IgD-negative memory B cell (primary cell): Measurements from ENCODE around the gene SYNDIG1. TPM values are rescaled to one million over a fixed set of nuclear protein-coding genes. Genes with fewer than 3 reads are reported as not detected.

Experiments used
- H3K27ac Mint-ChIP-seq, 3 donors: one replicate each; pipeline ENCODE4 v1.8.0; 2020 to 2022; ENCODE audit warnings: mild to moderate bottlenecking in 3 of 3, mixed read lengths in 3 of 3, moderate library complexity in 1 of 3
- H3K27me3 Mint-ChIP-seq: one replicate; pipeline ENCODE4 v1.8.0; 2021; ENCODE audit warnings: mixed read lengths
- H3K36me3 Mint-ChIP-seq: one replicate; pipeline ENCODE4 v1.8.0; 2020; ENCODE audit warnings: mild to moderate bottlenecking, mixed read lengths
- H3K4me1 Mint-ChIP-seq, 3 donors: one replicate each; pipeline ENCODE4 v1.8.0; 2020 to 2022; ENCODE audit warnings: mixed read lengths in 3 of 3, mild to moderate bottlenecking in 1 of 3
- H3K4me3 Mint-ChIP-seq, 4 donors: one replicate each; pipeline ENCODE4 v1.8.0; 2020 to 2022; ENCODE audit warnings: mild to moderate bottlenecking in 4 of 4, mixed read lengths in 4 of 4, moderate library complexity in 3 of 4
- H3K9me3 Mint-ChIP-seq, 3 donors: one replicate each; pipeline ENCODE4 v1.8.0; 2020 to 2021; ENCODE audit warnings: mixed read lengths in 3 of 3, mild to moderate bottlenecking in 1 of 3
- polyA plus RNA-seq: library from polyadenylated mRNA; unstranded; fragments of 300-500 nt; fragmentation: Illumina TruSeq; gene quantifications from one replicate; pipeline ENCODE4 v1.2.3, GENCODE V29; 2021

The SYNDIG1 gene
- polyA plus RNA-seq, 1 donor from 2014 or later: not detected

- Mint-ChIP-seq H3K4me3 (no peak overlapping the region), H3K27ac (peak overlapping the region in 1 of 3 donors; percentile 59), H3K9me3 (no peaks in the 10 kb centered on the region), H3K36me3 (no peaks in the 10 kb centered on the region), H3K27me3 (no peaks in the 10 kb centered on the region), H3K4me1 (no peaks in the 10 kb centered on the region)
Measured at GRCh38 chr20:24578567-24579415, 109.4 kb downstream of the SYNDIG1 start.

GRCh38 chr20:24579475-24579874 lies 110.0 kb downstream of the SYNDIG1 start:
- H3K36me3 Mint-ChIP-seq: no peaks in the 10 kb centered on the region
- H3K27me3 Mint-ChIP-seq: no peaks in the 10 kb centered on the region
- no peak overlapping the region for H3K27ac Mint-ChIP-seq
- no peaks in the 10 kb centered on the region for H3K4me1 Mint-ChIP-seq
- no peak overlapping the region for H3K4me3 Mint-ChIP-seq
- H3K9me3 Mint-ChIP-seq: no peaks in the 10 kb centered on the region

DNA sequence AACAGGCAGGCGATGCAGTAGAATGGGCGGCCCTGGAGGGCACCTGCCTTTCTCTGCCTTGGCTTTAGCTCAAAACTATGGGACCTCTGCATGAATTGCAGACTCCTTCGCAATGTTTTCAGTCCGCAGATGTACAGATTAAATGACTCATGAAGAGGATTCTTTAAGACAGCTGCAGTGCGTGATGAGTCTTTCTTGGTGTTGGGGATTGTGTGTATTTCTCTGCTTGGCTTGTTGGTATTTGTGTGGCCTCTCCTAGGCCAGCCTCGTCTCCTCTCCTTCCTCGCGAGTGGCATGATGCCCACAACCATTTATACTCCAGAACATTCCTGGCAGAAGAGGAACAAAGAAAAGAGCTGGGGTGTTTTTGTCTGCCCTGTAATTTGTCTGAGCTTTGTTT lies 110.6 kb downstream of the SYNDIG1 start:
- no peaks in the 10 kb centered on the region for H3K4me1 Mint-ChIP-seq
- no peaks in the 10 kb centered on the region for H3K9me3 Mint-ChIP-seq
- peaks cover 2% of the 10 kb centered on the region for H3K27me3 Mint-ChIP-seq

DNA sequence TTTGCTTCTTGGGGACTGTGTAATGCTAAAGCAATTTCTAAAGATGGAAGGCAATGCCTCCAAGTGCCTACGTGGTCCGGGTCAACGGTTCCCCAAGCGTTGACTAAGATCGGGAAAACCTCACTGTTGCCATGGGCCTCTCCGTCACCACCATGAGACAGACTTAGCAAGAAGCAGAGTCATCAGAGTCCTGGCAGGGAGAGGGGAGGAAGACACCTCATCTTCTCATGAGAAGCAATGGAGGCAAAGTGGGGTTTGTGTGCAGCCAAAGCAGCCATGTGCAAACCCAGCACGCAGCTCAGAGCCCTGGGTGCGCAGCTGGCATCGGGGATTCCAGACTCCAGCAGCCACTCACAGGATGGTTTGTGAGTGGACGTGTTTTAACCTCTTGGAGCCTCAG lies 111.4 kb downstream of the SYNDIG1 start:
- Mint-ChIP-seq H3K27ac (no peak overlapping the region), H3K36me3 (peaks cover 1% of the 10 kb centered on the region), H3K27me3 (peaks cover 6% of the 10 kb centered on the region), H3K4me3 (no peak overlapping the region), H3K4me1 (no peaks in the 10 kb centered on the region), H3K9me3 (no peaks in the 10 kb centered on the region)

More for the DNA sequence above, 110.6 kb downstream of the SYNDIG1 start:
- Mint-ChIP-seq H3K4me3 (no peak overlapping the region), H3K27ac (no peak overlapping the region), H3K36me3 (peaks cover 1% of the 10 kb centered on the region)

- Mint-ChIP-seq H3K9me3 (no peaks in the 10 kb centered on the region), H3K36me3 (peaks cover 1% of the 10 kb centered on the region), H3K27me3 (peaks cover 8% of the 10 kb centered on the region), H3K4me1 (no peaks in the 10 kb centered on the region), H3K4me3 (no peak overlapping the region), H3K27ac (peak overlapping the region in 1 of 3 donors; percentile 61)
Measured at GRCh38 chr20:24581443-24582170, 112.2 kb downstream of the SYNDIG1 start.

DNA sequence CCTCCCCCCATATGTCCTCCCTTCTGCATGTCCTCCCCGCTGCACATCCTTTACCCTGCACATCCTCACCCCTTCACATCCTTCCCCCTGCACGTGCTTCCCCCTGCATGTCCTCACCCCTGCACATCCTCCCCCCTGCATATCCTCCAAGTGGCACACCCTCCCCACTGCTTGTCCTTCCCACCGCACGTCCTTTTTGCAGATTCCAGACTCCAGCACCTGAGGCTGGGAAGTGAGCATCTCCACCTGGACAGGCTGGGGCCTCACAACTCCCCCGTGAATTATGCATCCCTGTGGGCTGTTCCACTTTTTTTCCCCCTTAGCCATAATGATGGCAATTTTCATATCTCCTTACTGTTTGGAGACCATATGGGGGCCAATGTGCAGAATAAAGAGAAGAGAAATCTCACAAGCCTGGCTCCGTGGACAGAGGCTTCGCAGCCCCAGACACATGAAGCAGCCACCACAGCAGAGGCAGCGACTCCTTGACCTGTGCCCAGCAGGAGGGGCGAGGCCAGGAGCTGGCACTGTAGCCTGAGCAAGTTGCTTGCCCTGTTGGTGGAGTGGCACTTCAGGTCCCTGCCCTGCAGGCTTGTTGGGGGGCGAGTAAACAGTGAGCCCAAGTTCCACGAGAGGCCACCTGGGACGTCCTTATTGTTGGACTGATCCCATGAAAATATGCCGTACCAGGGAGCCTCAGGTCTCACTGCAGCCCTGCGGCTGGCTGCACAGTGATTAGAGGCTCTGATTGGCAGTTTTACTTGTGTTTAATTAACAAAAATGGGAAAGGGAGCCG lies 113.1 kb downstream of the SYNDIG1 start:
- Mint-ChIP-seq H3K9me3 (no peaks in the 10 kb centered on the region), H3K27me3 (peaks cover 8% of the 10 kb centered on the region), H3K4me3 (peak overlapping the region in 1 of 4 donors; percentile 17), H3K27ac (no peak overlapping the region), H3K4me1 (no peaks in the 10 kb centered on the region), H3K36me3 (peaks cover 1% of the 10 kb centered on the region)

GRCh38 chr20:24583169-24583792 lies 113.9 kb downstream of the SYNDIG1 start:
- H3K4me3 Mint-ChIP-seq: no peak overlapping the region
- H3K4me1 Mint-ChIP-seq: peaks cover 0 to 1% (median 0%) of the 10 kb centered on the region in 3 donors
- no peak overlapping the region for H3K27ac Mint-ChIP-seq
- peaks cover 8% of the 10 kb centered on the region for H3K27me3 Mint-ChIP-seq
- H3K36me3 Mint-ChIP-seq: peaks cover 1% of the 10 kb centered on the region
- no peaks in the 10 kb centered on the region for H3K9me3 Mint-ChIP-seq

DNA sequence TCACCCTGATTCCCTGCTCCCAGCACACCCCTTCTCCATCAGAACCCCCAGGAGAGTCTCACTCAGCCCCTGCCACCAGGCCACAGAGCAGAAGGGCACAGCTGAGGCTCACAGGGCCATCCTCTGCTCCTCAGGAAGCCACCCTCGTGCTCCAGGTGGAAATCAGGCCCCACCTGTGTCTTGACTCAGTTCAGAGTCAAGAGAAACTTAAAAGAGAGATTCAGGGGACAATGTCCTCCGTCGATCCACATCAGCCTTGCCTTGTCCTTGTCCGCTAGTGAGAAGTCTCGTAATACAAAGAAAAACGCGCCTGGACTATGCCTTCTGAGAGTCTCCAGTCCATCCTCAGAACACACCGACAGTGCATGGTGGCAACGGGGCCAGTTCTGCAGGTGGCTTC lies 114.6 kb downstream of the SYNDIG1 start:
- Mint-ChIP-seq H3K4me3 (no peak overlapping the region), H3K9me3 (no peaks in the 10 kb centered on the region), H3K36me3 (peaks cover 1% of the 10 kb centered on the region), H3K4me1 (peaks cover 0 to 1% (median 0%) of the 10 kb centered on the region in 3 donors), H3K27me3 (peaks cover 8% of the 10 kb centered on the region), H3K27ac (no peak overlapping the region)

DNA sequence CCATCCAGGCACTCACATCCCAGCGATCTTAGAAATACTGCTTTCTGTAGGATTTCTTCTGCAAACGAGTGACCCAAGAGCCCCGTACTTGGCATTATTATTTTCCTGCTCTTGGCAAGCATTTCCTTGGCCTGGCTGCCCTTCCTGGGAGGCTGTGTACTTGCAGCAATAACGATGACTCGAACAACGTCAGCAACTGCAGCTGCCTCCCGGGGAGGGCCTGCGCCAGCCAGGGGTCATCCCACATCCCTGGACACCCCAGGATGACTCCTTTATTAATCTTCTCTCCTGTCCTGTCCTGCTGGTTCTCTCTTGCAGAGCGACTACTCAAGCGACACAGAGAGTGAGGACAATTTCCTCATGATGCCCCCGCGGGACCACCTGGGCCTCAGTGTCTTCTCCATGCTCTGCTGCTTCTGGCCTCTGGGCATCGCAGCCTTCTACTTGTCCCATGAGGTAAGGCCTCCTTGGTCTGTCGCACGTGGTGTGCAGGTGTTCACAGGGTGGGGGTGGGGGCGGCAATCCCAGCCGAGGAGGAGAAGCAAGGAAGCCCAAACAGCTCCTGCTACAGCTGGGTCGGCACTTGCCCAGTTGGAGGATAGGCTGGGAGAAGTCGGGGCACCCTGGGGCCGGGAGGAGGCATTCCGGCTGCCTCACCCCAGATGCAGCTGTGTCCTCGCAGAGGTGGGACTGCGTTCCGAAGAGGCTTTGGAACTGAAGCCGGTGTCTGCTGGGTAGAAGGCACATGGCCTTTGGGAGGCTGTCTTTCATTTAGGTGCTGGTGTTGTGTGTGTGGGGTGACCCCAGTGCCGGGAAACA lies 115.3 kb downstream of the SYNDIG1 start:
- Mint-ChIP-seq H3K36me3 (peaks cover 1% of the 10 kb centered on the region), H3K9me3 (no peaks in the 10 kb centered on the region), H3K27me3 (peaks cover 8% of the 10 kb centered on the region), H3K4me3 (no peak overlapping the region), H3K27ac (no peak overlapping the region), H3K4me1 (peaks cover 0 to 1% (median 0%) of the 10 kb centered on the region in 3 donors)

DNA sequence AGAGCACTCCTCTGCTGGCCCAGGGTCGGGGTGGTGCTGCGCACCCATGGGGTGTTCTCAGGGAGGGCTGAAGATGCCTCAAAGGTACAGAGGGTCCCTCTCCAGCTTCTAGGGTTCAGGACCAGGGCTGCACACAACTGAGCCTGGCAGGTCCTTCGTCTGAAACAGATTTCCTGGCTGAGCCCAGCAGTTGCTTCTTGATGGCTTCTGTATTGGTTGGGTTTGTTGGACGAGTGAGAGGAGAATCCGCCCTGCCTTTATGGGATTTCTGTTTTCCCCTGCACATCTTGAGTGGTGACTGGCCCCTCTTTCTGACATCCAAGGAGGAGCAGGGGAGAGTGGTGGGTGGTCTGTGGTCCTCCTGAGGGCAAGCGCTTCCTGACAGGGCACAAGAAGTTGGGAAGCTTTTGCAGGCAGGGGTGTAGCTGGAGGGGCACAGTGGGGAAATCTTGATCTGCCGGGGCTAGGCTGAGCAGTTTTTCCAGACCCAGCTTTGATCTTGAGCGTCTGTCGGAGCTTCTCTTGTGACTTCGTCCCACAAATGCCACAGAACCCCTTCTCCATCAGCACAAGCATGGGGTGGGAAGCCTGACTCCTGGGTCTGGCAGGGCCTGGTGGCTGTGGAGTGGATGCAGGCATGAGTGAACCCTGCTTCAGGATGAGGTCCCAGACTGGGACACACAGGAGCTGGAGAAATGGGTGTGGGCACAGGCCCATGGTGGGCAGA lies 116.5 kb downstream of the SYNDIG1 start:
- Mint-ChIP-seq H3K4me1 (peaks cover 0 to 1% (median 0%) of the 10 kb centered on the region in 3 donors), H3K27ac (no peak overlapping the region), H3K36me3 (peaks cover 1% of the 10 kb centered on the region), H3K9me3 (no peaks in the 10 kb centered on the region), H3K4me3 (no peak overlapping the region), H3K27me3 (peaks cover 10% of the 10 kb centered on the region)

DNA sequence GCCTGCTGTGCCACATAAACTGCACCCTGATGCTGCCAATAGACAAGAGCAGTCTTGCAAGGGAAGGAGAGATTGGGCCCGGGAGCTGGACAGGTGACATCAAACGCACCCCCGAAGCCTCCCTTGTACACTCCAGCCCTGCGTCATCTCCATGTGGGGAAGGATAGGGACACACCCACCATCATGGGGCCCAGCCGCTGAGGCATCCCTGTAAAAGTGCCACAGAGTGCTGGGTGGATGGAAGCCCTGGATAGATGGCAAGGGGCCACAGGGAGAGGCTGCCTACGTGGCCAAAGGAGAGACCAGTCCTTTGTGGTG lies 117.1 kb downstream of the SYNDIG1 start:
- Mint-ChIP-seq H3K27me3 (peaks cover 10% of the 10 kb centered on the region), H3K27ac (no peak overlapping the region), H3K36me3 (peaks cover 1% of the 10 kb centered on the region), H3K4me3 (no peak overlapping the region), H3K4me1 (peaks cover 0 to 1% (median 0%) of the 10 kb centered on the region in 3 donors), H3K9me3 (no peaks in the 10 kb centered on the region)

DNA sequence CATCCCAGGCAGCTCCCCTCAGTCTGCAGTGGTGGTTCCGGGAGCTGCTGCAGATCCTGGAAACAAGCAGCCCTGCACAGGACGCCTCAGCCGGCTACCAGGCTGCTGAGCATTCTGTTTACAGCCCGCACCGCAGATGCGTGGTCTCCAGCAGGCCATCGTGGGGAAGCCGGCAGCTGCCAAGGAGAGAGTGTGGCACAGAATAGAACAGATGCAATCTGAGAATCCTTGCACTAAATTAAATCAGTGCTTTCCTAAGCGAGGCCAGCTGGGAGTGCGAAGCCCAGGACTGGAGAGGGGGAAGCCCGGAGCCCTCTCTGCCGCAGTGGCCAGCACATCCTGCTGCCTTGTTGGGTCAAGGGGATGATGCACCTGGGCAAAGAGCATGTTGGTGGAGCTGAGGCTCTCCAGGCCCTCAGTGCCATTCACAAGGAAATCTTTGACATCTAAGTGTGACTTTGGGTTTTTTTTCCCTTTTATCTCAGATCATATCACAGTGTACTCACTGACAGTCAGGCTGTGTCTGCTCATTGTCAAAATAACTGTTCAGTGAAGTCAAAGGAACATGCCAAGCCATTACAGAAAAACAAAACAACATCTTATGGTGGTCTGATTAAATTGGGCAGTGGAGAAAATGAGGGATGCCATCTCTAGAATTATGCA lies 118.1 kb downstream of the SYNDIG1 start:
- Mint-ChIP-seq H3K4me1 (peaks cover 0 to 1% (median 0%) of the 10 kb centered on the region in 3 donors), H3K9me3 (no peaks in the 10 kb centered on the region), H3K4me3 (no peak overlapping the region), H3K36me3 (peaks cover 1% of the 10 kb centered on the region), H3K27me3 (peaks cover 10% of the 10 kb centered on the region), H3K27ac (no peak overlapping the region)

GRCh38 chr20:24588047-24588635 lies 118.7 kb downstream of the SYNDIG1 start:
- Mint-ChIP-seq H3K4me3 (no peak overlapping the region), H3K4me1 (peaks cover 0 to 1% (median 0%) of the 10 kb centered on the region in 3 donors), H3K27ac (no peak overlapping the region), H3K36me3 (peaks cover 1% of the 10 kb centered on the region), H3K27me3 (peaks cover 10% of the 10 kb centered on the region), H3K9me3 (no peaks in the 10 kb centered on the region)
